GM19328 (cell line): ENCODE measurements around the gene GNA15.

Experiments used
- ATAC-seq: cut with Tn5 transposase; IDR thresholded peaks from one replicate; pipeline ENCODE4 v1.9.1; 2021; ENCODE audit warnings: mild to moderate bottlenecking, moderate library complexity; ENCODE audit not compliant: unreplicated experiment

Gene GNA15

GRCh38 chr19:3119693-3120380 is 16.0 kb upstream of the GNA15 start:
- ATAC-seq = no peak

- no peak for ATAC-seq
Observed at GRCh38 chr19:3120611-3121276, 15.1 kb upstream of the GNA15 start.

DNA sequence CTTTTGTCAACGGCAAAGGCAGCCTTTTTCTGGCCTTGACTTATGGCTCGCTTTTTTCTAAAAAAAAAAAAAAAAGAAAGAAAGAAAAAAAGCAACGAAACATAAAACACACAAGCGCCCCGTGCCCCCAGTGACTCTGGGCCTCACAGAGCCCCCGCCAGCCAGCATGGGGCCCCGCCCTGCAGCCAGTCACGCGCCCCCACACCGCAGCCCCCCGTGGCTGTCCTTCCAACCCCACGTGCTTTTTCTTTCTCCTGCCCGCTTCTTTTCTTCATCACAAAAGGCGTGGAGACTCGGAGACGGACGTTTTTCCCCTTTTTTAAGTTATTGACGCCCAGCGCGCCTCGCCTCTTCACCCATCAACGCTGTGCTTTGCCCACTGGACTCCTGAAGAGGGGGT is 14.4 kb upstream of the GNA15 start:
- ATAC-seq = no peak

GRCh38 chr19:3121821-3122511 is 13.9 kb upstream of the GNA15 start:
- no peak for ATAC-seq

GRCh38 chr19:3122512-3122870 is 13.3 kb upstream of the GNA15 start:
- ATAC-seq = no peak

- ATAC-seq = no peak
Observed at GRCh38 chr19:3123088-3123721, 12.6 kb upstream of the GNA15 start.

DNA sequence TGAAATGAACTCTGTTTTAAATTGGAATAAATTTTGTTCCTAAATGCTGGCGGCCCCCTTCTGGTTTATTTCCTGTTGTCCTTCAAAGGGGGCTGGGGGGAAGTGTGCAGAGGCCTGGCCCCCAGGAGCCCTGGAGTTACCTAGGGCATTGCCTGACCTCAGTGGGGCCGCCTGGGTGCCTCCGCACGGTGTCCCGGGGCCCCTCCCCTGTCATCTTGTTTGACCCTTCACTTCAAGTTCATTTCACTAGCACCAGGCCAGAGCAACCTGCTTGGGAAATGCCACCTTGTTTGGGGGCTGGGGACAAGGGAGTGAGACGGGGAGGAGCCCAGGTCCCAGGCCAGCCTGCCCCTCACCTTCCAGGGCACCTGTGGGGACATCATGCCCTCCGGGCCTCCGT is 11.9 kb upstream of the GNA15 start:
- no peak for ATAC-seq

- no peak for ATAC-seq
Observed at GRCh38 chr19:3124630-3125029, 11.2 kb upstream of the GNA15 start.

- ATAC-seq = no peak
Observed at GRCh38 chr19:3125900-3126524, 9.8 kb upstream of the GNA15 start.

GRCh38 chr19:3129112-3129511 is 6.7 kb upstream of the GNA15 start:
- no peak for ATAC-seq

DNA sequence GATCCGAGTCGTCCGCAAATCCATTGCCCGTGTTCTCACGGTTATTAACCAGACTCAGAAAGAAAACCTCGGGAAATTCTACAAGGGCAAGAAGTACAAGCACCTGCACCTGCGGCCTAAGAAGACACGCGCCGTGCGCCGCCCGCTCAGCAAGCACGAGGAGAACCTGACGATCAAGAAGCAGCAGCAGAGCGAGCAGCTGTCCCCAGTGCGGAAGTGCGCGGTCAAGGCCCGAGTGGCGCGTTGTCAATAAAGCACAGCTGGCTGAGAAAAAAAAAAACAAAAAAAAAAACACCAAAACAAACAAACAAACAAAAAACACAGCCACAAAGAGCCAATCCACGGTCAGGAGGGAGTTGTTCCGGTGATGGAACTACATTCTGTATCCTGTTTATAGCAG is 4.7 kb upstream of the GNA15 start:
- no peak for ATAC-seq

- ATAC-seq = no peak
Observed at GRCh38 chr19:3132971-3133792, 2.7 kb upstream of the GNA15 start.

DNA sequence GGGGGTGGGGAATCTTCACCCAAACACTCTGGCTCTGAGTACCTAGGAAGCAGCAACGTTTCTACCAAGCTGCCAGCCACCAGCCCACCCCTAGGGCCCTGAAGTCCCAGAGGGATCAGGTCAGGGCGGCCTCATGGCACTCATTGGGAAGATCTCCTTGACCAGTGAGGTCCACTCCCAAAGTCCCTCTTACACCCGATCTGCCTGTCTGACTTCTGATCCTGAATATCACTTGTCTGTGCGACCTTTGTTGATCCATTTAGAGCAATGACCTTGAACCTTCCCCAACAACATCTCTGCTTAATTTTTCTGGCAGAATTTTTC is 2.1 kb upstream of the GNA15 start:
- no peak for ATAC-seq

DNA sequence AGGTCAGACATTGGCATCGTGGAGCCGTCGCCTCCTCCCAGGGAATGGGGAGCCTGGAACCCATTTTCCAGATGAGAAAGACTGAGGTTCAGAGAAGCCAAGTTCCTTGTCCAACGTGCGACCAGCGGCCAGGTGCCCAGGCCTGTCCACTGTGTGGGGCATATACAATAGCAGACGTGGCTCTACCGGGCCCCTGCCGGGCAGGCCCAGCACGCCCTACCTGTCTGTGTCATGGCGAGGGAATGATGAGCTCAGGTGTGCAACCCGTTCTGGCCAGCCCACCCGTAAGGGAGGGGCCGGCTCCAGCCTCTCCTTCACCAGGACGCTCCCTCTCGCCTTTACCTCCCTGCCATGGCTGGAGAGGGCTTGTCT is 837 bp downstream of the GNA15 start:
- ATAC-seq = no peak

DNA sequence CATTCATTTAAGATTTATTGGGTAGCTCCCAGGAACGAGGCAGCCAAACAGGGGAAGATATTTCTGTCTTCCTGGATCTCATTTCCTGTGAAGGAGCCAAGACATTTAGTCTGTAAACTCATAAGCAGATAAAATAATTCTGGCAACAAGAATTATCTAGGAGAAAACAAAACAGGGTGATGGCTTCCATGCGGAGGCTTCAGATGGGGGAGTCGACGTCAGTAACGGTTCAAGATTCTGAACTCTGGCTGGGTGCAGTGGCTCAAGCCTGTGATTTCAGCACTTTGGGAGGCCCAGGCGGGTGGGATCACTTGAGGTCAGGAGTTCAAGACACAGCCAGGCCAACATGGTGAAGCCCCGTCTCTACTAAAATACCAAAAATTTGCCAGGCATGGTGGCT is 1.3 kb downstream of the GNA15 start:
- no peak for ATAC-seq

GRCh38 chr19:3138268-3138667 is 2.4 kb downstream of the GNA15 start:
- no peak for ATAC-seq

DNA sequence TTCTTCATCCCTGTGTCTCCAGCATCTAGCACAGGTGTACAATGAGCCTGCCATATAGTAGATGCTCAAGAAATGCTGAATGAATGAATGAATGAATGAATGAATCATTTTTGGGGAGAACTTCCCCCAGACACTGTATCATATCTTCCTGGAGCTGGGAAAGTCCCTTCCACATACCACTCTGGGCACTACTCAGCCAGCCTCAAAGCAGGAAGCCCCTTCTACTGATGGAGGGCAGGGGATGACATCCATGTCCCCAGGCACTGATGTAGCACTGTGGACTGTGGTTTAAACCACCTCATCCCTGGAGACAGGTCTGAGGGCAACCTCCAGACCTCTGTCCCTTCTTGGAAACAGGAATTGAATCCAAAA is 4.8 kb downstream of the GNA15 start:
- no peak for ATAC-seq

GRCh38 chr19:3142292-3142670 is 6.4 kb downstream of the GNA15 start:
- no peak for ATAC-seq

DNA sequence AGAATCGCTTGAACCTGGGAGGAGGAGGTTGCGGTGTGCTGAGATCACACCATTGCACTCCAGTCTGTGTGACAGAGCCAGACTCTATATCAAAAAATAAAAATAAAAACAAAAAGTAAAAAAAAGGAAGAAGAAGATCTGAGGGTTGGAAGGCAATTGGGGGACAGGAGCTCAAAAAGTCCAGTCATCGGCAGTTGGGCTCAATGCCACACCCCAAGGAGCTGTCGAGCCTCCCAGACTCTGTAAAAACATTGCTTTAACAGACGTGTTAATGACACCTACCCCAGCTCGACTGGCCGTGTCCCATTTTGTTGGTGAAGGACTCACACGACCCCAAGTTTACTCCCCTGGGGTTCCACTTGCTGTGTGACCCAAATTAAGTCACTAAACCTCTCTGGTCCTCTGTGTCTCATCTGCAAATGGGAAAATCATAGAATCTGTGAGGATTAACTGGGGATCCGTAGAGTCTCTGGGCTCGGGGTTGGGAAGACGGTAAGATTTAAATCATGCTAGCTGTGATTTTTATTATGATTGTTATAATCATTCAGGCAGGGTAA is 7.0 kb downstream of the GNA15 start:
- ATAC-seq = no peak

DNA sequence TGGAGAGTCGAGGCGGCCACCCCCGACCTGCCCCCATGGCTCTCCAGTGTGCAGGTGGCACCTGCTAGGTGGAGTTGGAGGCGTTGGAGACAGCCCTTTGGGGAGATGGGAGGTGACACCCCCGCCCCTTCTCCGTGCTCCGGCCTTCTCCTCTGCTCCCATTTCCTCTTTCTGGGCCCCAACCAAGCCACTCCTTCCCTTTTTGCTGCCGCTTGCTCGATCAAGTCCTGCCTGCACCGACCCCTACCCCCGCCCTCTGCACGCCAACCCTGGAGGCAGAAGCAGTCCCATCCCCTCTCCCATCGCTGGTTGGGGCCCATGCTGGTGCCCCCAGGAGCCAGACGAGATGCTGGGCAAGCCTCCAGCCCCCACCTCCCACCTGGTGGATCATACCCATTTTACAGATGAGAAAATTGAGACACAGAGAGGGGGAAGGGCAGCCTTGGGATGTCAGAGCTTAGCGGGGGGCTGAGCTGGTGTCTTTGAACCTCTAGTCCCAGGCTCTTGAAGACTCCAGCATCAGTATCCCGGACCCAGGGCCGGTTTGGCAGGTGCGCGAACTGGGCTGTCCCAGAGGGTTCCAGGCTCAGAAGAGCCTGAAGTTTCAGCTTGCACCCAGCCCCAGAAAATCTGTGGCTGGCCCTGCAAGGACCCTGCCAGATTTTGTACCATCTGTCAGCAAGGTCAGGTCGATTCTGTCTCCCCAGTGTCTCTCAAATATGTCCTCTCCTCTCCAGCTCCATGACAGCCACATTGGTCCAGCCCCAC is 10.3 kb downstream of the GNA15 start:
- ATAC-seq = no peak
